Measurements from ENCODE around the gene EPYC. TPM values are rescaled to one million over a fixed set of nuclear protein-coding genes. Genes with fewer than 3 reads are reported as not detected.

The EPYC gene
- total and polyA plus RNA-seq, 2 of the 4 experiments (the other 2 are of a cell fraction): not detected

GRCh38 chr12:90958347-90958746, 46.4 kb downstream of the EPYC start:
- H3K56ac ChIP-seq (ENCODE audit: extremely low read depth, insufficient read depth, low read length): no peak overlapping the region
- no peak overlapping the region for H2BK15ac ChIP-seq (ENCODE audit: low read depth, low read length)
- no peak overlapping the region for H3K23ac ChIP-seq (ENCODE audit: low read depth, low read length)
- ATAC-seq (ENCODE audit: low read depth): no peak
- H3K9me1 ChIP-seq (ENCODE audit: insufficient read depth, low read length): no peaks in the 10 kb centered on the region
- no peak overlapping the region for H2BK5ac ChIP-seq (ENCODE audit: low read depth, low read length, poor library complexity, severe bottlenecking)
- BruUV-seq (replicated peaks): no TSS peak
- H3K79me1 ChIP-seq (ENCODE audit: low read depth in 1 of 2, low read length in 2 of 2): no peaks in the 10 kb centered on the region
- no peak overlapping the region for H4K5ac ChIP-seq (ENCODE audit: low read depth, low read length)
- no peak overlapping the region for H2BK20ac ChIP-seq (ENCODE audit: low read depth, low read length)
- no peaks in the 10 kb centered on the region for H3K4me1 ChIP-seq (ENCODE audit: control insufficient read depth, insufficient read depth, low read length)
- H3K9me3 ChIP-seq (ENCODE audit: control insufficient read depth, insufficient read depth, low read length): no peaks in the 10 kb centered on the region
- H2AK9ac ChIP-seq (replicated peaks; ENCODE audit: low read depth, low read length, poor library complexity): no peak overlapping the region
- H3K9ac ChIP-seq (ENCODE audit: low read depth, low read length): no peak overlapping the region
- H2AFZ ChIP-seq (replicated peaks; ENCODE audit: low read length, poor library complexity): peak overlapping the region; percentile 4
- H3K4me2 ChIP-seq (ENCODE audit: low read depth, low read length): no peak overlapping the region
- no peak overlapping the region for H2BK120ac ChIP-seq (ENCODE audit: low read depth, low read length)
- intact Hi-C loops (cut with micrococcal nuclease): no loop called here
- DNase-seq: no peak
- dilution Hi-C loops (cut with HindIII; ENCODE audit: low sequenced_read_pairs, unreplicated experiment): no loop called here
- no peak overlapping the region for H4K8ac ChIP-seq (ENCODE audit: low read depth in 2 of 2, low read length in 2 of 2)
- no CpG with 5 or more reads among the region's 3 CpGs for WGBS, 2 experiments (ENCODE audit: extremely low coverage in 2 of 2, insufficient read length in 1 of 2)
- no peaks in the 10 kb centered on the region for H4K20me1 ChIP-seq (ENCODE audit: insufficient read depth, low read length)
- no peaks in the 10 kb centered on the region for H3K36me3 ChIP-seq (ENCODE audit: control insufficient read depth, insufficient read depth, low read length)
- H3K4me3 ChIP-seq (ENCODE audit: insufficient read depth, low read depth, low read length): no peak overlapping the region
- no peak overlapping the region for H3K4ac ChIP-seq (ENCODE audit: low read depth, low read length)
- CTCF ChIA-PET: interaction anchor here (1.0 to 1.6 kb wide), 4 partner anchors 11 to 397 kb away, joined by 3 to 9 read pairs (median 6); no protein-coding TSS in a partner anchor
- H3K27me3 ChIP-seq (ENCODE audit: control insufficient read depth, insufficient read depth, low read length): no peaks in the 10 kb centered on the region
- no peak overlapping the region for H2AK5ac ChIP-seq (ENCODE audit: low read depth, low read length)
- H3K27ac ChIP-seq (ENCODE audit: insufficient read depth, low read length): no peak overlapping the region
- H4K91ac ChIP-seq (ENCODE audit: insufficient read depth, low read depth, low read length): no peak overlapping the region
- H3K14ac ChIP-seq (replicated peaks; ENCODE audit: low read depth, low read length): no peak overlapping the region
- H3K18ac ChIP-seq (ENCODE audit: low read depth, low read length): no peak overlapping the region
- in situ Hi-C loops (cut with MboI; ENCODE audit: low sequenced_read_pairs): loop anchor here (25.0 kb wide), 1 partner anchor 1679 kb away; no protein-coding TSS in a partner anchor
- POLR2A ChIA-PET (ENCODE audit: unreplicated experiment): interaction anchor here (0.8 kb wide), 1 partner anchor 10 kb away, joined by 5 read pairs; no protein-coding TSS in a partner anchor
- TF ChIP-seq MXI1 (IDR thresholded peaks at IDR 0.05; ENCODE audit: borderline replicate concordance, low read depth, low read length) (no peak), MAZ (IDR thresholded peaks at IDR 0.05; ENCODE audit: borderline replicate concordance, low read depth, low read length) (no peak), USF2 (IDR thresholded peaks at IDR 0.05; ENCODE audit: low read depth, low read length) (no peak), CTCF (conservative IDR thresholded peaks at IDR 0.05; ENCODE audit: low read depth, low read length) (no peak), SMC3 (IDR thresholded peaks at IDR 0.05; ENCODE audit: low read depth, low read length) (no peak), ELK1 (IDR thresholded peaks at IDR 0.05; ENCODE audit: borderline replicate concordance, low read depth, low read length) (no peak), POLR2A (IDR thresholded peaks at IDR 0.05; ENCODE audit: low read depth, low read length) (no peak), NFE2L2 (IDR thresholded peaks at IDR 0.05; ENCODE audit: low read depth, low read length) (no peak), MAFK (IDR thresholded peaks at IDR 0.05; ENCODE audit: low read depth, low read length) (no peak), RAD21 (IDR thresholded peaks at IDR 0.05; ENCODE audit: low read length) (no peak), FOS (IDR thresholded peaks at IDR 0.05; ENCODE audit: low read depth, low read length) (no peak), RFX5 (IDR thresholded peaks at IDR 0.05; ENCODE audit: low read depth, low read length) (no peak), CEBPB (IDR thresholded peaks at IDR 0.05; ENCODE audit: low read depth, low read length) (no peak), CHD1 (IDR thresholded peaks at IDR 0.05; ENCODE audit: low read depth, low read length) (no peak), RCOR1 (IDR thresholded peaks at IDR 0.05; ENCODE audit: insufficient replicate concordance, low read length) (no peak)

Measured in IMR-90 (cell line).